Activated CD4-positive, alpha-beta T cell treated with anti-CD3 and anti-CD28 coated beads, Interleukin-10, Interleukin-2, amounts not matched to agents 100 ng/mL and 50 ng/mL, durations not matched to agents 16 hours and 8 hours (primary cell): ENCODE results near the gene DKKL1.

Source experiments
- DNase-seq: peaks from one replicate; pipeline ENCODE4 v3.0.0-alpha.2; 2020

DKKL1 gene

DNA sequence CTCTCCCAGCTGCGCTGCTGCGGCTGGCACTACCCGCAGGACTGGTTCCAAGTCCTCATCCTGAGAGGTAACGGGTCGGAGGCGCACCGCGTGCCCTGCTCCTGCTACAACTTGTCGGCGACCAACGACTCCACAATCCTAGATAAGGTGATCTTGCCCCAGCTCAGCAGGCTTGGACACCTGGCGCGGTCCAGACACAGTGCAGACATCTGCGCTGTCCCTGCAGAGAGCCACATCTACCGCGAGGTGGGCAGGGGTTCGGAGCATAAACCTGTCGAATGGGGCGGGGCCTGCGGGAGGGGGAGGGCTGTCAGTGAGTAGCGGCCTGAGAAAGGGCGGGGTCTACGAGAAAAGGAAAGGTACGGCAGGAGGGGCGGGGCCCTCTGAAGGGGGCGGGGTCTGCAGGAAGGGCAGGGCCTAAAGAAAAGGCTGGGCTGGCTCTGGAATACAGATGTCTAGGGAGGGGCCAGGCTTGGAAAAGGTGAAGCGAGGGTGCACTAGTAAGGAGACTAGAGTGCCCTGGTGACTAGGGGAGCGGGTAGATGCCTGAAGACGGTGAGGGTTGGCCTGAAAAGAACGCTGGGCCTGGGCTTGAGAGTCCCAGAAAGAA, 24.9 kb upstream of the DKKL1 start:
- DNase-seq: peak; percentile 31

DNA sequence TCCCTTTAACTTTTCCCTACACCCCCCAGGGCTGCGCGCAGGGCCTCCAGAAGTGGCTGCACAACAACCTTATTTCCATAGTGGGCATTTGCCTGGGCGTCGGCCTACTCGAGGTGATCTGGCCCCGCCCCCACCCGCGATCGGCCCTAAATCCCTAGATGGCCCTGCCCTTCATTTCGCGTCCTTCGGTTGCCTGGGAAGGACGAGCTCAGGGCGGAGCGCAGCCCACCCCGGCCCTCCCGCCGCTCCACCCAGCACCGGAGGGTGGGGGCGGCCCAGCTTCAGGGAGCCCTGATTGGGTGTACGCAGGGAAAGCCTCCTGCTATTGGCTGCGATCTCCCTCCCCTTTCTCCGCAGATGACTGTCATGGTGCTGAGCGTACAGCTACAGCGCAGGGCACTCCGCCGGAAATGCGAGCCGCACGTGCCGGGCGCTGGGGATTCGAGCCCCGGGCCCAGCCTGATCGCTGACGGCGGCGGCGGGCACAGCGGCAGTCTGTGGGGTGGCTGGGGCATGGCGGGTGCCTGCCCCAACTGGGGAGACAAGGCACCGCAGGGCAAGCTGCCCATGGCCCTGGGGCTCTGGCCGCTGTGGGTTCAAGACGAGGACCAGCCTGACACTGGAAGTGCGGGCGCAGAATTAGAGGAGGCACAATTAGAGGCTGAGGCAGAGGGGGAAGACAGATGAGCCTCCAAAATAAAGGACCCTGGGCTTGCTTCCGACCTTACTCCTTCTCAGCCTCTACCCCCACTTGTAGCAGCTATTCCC, 24.2 kb upstream of the DKKL1 start:
- no peak for DNase-seq

DNA sequence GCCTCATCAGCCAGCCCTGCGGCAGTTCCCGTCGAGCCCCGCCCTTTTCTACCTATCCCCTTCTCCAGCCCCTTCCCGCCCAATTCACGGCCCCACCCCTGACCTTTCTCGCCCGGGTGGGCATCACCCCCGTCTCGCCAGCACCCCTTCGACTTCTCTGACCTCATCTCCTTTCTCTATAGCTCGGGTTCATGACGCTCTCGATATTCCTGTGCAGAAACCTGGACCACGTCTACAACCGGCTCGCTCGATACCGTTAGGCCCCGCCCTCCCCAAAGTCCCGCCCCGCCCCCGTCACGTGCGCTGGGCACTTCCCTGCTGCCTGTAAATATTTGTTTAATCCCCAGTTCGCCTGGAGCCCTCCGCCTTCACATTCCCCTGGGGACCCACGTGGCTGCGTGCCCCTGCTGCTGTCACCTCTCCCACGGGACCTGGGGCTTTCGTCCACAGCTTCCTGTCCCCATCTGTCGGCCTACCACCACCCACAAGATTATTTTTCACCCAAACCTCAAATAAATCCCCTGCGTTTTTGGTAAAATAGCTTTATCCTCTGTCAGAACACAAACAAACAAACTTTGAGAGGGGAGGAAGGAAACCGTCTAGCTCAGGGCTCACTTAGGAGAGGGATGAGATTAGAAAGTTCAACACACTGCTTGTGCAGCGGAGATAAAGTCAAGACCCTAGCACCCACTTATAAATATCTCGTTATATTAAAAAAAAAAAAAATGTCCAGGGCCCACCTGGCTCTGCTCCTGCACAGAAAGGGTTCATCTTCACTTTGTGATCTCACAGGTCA, 23.4 kb upstream of the DKKL1 start:
- no peak for DNase-seq

DNA sequence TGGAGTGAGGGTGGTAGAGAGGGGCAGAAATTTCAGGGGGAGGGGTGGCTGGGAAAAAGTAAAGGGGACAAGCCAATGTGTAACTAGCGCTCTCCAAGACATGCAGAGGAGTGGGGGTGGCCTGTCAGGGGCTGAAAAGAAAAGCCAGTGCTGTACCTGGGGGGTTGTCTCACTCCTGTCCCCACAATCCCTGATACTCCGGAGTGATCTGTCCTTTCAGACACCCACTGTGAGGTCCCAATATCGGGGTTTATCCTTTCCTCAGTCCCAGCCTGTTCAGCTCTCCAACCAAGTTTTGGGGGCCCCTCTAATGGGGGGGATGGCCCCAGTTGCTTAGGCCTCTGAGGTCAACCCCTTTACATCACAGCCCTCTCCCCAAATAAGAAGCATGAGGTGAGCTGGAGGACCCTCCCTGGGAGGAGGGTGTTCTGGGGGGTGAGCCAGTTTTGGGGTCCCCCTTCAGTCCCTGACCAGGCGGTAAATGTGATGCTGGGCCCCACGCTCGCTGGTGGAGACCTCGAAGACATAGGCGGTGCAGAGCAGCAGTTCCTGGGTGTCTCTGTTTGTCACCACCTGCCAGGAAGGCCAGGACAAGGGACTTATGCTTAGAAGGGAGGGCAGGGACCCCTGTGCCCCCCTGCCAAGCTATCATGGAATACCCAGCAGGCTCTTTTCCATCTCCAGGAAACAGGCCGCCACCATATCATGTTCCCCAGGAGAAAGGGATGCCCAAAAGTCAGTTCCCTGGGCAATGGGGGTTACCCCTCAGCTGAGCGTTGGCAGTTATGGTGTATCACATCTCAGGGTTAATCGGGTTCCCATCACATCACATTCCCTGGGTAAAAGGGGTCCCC, 22.6 kb upstream of the DKKL1 start:
- no peak for DNase-seq

DNA sequence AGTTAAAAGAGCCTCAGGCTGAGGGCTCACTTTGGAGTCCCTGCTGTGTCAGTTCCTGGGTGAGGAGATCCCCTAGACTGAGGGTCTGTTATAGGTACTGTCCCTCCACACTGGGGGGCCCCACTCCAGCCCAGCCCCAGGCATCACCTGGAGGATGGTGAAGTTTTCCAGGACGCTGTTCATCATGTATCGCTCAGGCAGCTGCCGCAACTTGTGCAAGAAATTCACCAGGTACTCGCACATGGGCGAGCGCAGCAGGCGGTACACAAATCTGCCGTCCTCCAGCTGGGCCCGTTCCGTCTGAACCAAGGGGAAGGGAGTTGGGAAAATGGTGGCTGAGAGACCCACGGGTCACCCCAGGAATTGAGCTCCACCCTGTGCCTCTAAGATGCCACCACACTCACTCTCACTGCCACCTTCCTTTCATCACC, 21.4 kb upstream of the DKKL1 start:
- DNase-seq: no peak

DNA sequence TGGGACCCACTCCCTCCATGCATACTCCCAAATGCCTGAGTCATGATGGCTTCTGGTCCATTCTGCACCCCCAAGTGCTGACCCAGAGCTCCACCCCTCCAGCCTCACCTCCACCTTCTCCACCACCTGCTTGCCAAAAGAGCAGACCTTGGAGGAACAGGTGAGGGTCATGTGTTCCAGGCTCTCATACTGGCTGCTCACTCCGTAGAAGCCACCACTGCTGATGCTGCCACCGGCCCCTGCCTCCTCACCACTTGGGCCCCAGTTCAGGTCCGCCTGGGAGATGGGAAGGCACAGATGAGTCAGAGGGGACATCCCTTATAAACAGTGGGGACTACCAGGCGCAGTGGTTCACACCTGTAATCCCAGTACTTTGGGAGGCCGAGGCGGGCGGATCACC, 20.6 kb upstream of the DKKL1 start:
- DNase-seq: no peak

DNA sequence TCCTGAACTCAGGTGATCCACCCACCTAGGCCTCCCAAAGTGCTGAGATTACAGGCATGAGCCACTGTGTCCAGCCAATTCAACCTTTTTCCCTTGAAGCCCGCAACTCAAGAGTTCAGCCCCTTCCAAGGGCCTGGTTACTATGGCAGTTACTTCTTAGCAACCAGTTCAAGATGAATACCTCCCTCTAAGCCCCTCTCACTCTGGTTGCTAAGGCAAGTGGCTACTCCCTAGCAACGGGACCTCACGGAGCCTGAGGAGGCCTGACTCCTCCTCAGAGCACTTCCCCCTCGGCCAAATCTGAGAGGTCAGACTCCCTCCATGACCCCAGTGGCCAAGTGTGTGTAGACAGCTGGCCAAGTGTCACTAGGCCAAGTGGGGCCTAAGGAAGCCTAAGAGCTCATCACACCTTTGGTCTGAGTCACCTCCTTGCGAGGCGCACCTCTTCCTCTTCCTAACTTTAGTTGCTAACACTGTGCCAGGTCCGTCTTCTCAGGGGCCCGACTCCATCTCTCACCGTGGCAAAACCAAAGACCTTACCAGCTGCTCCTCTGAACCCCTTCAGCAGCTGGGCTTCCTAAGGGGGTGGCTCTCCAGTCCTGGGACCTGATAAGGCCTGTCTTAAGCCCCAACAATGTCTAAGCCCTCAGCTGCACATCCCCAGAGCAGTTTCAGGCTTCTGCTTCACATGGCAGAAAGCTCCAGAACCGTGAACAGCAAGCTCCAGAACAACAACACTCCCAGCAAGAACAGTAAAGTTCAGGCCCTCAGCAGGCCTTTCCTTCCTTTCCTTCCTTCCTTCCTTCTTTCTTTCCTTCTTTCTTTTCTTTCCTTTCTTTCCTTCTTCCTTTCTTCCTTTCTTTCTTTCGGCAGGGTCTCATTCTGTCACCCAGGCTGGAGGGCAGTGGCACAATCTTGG, 18.9 kb upstream of the DKKL1 start:
- no peak for DNase-seq

DNA sequence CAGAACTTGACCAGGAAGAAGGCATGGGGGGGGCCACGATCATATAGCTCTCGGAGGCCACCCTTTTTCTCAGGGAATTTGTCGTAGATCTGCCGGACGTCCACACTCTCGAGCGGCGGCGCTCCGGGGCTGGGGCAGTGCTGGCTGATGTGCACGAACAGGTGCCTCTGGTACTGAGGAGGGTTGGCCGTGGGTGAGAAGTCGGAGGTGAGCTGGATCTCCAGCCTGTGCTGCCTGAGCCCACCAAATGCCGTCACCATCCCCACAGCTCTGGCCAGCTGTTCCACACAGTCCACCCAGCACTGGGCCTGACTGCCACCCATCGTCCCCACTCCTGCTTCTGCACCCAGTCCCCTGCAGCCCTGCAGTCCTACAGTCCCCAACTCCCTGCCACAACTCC, 16.5 kb upstream of the DKKL1 start:
- DNase-seq: no peak

DNA sequence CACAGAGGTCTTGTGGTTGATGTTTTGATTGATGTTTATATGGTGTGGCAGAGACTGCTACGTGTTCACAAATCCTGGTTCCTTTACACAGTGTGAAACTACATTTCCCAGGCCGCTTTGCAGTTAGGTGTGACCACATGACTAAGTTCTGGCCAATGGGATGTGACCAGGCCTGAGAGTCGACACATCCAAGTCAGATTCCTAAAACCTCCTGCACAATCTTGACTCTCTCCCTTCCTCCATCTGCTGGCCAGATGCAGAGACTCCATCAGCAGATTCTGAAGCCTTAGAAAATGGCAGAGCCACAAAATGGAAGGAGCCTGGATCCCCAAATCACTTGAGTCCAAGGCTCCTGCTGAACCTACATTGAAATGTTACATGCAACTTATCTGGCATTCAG, 15.8 kb upstream of the DKKL1 start:
- peak; percentile 33 for DNase-seq

DNA sequence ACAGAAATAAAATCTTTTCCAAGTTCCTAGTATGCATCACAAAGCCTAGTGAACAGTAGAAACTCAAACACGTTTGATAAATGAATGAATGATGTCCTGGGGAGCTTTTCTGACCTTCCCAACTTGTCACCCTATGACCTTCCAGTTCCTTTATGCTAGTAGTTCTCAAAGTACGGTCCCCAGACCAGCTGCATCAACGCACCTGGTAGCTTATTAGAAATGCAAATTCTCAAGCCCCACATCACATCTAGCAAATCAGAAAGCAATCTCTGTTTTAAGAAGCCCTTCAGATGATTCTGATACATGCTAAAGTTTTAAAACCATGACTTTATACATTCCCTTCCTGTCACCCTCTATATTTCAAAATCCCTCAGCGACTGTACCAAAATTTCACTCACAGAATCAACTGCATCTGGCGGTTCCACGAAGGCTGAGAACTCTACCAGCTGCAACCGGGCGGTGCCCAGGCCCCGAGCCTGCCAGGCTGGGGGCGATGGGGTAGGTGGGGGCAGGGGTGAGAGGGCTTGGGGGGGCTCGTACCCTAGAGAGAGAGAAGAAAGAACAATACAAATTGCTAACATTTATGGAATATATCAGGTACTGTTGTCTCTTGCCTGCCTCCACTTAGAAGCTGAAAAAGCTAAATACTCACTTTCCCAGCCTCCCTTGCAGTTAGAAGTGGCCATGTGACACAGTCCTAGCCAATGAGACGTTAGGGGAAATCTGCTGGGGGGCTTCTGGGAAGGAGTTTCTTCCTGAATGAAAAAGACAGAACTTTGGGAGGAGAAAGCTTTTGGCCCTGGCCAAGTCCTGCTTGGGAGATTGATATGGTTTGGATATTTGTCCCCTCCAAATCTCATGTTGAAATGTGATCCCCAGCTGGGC, 15.1 kb upstream of the DKKL1 start:
- no peak for DNase-seq

DNA sequence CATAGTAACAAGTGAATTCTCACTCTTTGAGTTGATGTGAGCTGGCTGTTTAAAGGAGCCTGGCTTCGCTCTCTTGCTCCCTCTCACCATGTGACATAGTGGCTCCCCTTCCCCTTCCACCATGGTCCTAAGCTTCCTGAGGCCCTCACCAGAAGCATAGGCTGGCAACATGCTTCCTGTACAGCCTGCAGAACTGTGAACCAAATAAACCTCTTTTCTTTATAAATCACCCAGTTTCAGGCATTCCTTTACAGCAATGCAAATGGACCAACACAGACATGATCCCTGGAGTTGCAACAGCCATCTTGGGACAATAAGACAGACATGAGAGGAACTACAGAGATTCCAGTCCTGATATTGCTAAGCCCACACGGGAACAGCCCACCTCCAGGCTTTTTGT, 14.1 kb upstream of the DKKL1 start:
- no peak for DNase-seq

DNA sequence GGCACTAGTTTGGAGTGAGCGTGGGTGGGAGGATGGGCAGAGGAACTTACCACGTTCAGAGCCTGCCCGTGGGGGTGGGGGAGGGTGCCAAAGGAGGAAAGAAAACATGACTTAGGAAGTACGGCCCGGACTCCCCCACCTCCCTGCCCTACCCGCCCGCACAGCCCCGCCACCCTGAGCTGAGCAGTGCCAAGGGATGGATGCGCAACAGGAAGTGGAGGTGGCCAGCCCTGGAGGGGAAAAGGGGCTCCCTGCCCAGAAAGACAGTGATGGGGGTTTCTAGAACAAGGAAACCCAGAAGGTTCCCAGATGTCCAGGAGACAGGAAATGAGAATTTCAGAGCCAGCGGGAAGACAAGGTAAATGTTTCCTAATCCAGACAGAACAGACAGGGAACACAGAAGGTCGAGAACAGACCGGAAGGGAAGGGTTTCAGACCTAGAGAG, 7.7 kb upstream of the DKKL1 start:
- DNase-seq: no peak

DNA sequence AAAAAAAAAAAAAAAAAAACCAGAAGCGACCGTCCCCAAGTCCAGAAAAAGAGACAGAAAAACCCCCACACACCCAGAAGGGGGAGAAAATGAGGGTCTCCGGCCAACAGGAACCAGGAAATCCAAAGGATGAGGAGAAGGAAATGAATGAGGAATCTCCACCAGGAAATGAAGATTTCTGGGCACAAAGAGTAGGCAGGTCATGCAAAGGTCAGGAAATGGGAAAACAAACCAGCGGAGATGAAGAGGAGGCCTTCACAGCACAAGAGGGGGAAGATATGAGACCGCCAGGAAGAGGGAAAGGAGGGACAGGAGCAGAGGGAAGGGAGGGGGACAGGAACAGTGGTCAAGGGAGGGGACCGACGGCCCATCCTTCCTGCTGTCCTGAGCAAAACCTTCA, 7.3 kb upstream of the DKKL1 start:
- no peak for DNase-seq

DNA sequence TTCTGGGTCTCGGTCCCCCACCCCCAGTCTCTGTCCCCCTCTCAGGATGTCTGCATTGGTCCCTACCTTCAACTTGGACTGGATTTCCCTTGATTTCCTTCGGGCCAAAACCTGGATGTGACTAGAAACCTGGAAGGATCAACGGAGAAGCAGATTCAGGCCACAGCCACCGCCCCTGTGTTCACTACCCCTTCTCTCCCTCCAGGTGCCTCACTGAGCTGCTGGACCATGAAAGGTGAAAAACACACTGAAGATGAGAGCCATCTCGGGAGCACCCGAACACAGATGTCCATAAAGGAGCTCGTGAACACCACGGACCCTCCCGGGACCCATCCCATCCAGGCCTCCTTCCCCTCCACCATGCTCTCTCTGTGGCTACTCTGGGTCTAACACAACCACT, 6.5 kb upstream of the DKKL1 start:
- DNase-seq: no peak

DNA sequence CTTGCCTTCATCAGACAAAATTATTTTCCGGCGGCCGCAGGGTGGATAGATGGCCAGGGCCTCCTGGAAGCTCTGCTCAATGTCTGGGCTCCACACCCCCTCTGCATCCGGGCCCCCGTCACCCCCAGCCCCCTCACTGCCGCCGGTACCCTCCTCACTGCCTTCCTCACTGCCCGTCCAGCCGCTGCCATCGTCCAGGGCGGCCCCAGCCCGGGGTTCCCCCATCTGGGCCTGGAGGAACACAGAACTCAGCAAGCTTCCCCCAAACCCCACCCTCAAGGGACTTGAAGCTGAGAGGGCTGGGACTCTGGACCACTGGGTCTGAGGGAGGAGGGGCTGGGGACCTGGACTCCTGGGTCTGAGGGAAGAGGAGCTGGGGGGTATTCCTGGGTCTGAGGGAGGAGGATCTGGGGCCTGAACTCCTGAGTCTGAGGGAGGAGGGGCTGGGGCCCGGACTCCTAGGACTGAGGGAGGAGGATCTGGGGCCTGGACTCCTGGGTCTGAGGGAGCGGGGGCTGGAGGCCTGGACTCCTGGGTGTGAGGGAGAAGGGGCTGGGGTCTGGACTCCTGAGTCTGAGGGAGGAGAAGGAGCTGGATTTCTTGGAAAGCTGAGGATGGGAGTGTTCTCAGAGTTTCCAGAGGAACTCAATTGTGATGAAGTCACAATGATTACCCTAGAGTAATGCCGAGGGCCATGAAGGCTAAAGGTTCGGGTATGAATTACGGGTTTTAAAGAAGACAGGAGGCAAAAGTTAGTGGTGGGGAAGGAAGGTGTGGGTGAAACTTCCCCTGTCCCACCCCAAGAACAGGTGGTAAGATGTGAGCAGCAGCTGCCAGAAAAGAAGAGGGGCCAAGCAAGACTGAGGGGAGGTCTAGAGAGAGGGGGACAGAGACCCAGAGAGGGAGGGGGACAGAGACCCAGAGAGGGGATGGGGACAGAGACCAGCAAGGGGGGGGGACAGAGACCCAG, 3.5 kb upstream of the DKKL1 start:
- DNase-seq: no peak

DNA sequence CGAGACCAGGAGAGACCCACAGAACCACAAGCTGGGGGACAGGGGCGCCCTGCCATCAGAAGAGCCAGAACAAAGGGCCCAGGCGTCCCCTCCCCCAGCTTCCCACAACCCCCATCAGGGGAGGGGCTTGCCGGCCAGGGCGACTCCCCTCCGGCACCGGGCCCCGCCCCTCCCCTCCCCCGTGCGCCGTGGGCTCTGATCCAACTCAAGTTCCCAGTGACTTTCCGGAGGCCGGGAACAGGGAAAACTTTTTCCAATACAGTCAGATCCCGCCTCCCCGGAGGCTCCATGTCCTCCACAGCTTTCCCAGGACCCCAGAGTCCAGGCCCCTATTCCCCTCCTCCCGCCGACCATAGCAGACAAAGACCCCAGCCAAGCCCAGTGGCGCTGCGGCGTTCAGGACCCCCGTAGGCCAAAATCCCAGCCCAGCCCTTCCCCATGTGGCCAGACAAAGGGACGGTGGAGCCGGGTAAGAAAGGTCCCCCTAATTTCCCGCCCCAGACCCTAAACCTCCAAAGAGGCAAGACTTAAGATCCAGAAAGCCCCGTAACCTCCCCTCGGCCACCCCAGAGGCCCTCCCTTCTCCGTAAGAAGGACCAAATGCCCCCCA, 2.1 kb upstream of the DKKL1 start:
- DNase-seq: no peak

DNA sequence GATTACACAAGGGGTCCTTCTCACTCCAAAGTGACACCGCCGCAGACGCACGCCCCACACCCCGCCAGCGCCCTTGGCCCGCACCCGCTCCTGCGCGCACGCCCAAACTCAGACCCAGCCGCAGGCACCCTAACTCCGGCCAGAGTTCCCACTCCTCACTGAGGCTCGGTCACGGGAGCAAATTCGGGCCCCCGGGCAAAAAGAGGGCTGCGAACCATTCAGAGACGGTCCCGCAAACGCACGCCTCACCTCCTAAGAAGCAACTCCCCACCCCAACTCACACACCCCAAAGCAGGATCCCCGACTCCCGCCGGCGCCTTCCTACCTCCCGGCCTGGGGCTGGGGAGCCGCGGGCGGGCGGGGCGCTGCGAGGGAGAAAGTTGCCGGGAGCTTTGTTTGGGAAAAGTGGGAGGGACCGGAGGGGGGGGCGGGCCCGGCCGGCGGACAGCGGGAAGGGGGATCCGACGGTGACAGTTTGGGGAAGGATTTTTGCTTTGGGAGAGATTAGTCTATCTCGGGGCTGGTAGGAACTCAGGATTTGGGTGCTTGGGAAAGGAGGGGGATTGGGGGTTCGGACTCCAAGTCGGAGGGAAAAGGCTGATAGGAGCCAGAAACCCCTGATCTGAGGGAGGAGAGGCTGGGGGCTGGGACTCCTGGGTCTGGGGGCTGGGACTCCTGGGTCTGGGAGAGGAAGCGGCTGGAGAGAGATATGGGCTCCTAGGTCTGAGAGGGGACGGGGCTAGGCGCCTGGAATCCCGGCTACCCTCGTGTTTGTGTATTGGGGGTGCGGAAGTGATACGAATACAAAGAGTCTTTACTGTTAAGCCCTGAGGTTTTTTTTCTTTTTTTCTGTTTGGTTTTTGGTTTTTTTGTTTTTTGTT, 1.4 kb upstream of the DKKL1 start, which contains the start of gene TEAD2:
Gene TEAD2 (minus strand): TSS at position 369 of the 881 bp plus-strand sequence. CDS start 2,341 bp downstream, outside the sequence.
- no peak for DNase-seq

DNA sequence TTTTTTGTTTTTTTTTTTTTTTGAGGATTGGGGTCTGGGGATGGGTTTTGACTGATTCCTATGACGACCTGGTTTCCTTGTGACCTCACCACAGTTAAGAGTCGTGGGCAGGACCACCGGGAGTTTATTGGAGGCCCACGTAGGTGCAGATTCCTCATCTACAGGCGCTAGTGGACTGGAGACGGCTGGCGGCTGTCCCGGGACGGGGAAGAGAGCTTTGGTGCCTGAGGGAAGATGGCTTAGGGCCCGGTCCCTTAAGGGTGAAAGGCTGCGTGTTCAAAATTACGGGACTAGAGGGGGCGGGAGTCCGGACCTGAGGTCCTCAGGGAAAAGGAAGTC, 779 bp upstream of the DKKL1 start:
- DNase-seq: no peak
